RCC 7860 (cell line): Measurements from ENCODE around the gene SPHK2.
"Not testable (repeated sequence)": the region's sequence is repeated elsewhere in the genome, so short reads cannot be mapped to it uniquely, and the experiment has no call there.

ENCODE experiments used
- DNase-seq: peaks from one replicate; pipeline ENCODE4 v3.0.0-alpha.2; 2015; ENCODE audit warnings: low spot score
- FAIRE-seq: peaks from 2 replicates; lab custom pipeline; 2012; peaks lifted over from hg19 to GRCh38; lab: Jason Lieb, UNC

The SPHK2 gene

DNA sequence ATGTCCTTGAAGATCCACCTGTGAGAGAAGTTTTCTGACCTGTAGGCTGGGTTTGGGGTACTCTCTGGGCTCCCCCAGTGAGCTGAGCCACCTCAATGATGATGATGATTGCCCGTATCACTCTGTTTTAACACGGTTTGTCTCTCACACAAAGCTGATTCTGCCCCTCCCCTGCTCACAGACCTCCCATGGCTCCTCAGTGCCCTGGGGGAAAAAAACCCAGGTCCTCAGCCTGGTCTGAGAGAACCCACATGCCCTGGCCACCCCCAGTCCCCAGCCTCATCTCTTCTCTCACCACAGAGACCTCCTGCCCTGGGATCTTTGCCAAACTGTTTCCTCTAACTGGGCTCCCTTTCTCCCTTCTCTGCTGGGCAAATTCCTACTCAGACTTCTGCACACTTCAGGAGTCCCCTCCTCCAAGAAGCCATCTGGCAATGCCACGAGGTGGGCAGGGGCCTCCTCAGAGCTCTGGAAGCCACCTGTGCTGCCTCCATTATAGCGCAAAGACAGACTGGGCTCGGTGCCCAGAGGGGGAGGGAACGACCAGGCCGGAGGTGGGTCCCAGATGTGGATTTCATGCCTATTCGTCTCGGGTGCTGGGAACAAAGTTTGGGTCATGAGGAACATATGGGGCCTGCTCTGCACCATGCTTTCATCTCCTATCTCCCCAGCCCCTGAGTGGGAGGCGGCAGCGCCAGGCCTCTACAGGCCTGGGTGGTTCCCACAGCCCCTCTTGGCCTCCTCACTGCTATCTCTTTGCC, 35.2 kb downstream of the SPHK2 start:
- DNase-seq (no peak), FAIRE-seq (no peak)

DNA sequence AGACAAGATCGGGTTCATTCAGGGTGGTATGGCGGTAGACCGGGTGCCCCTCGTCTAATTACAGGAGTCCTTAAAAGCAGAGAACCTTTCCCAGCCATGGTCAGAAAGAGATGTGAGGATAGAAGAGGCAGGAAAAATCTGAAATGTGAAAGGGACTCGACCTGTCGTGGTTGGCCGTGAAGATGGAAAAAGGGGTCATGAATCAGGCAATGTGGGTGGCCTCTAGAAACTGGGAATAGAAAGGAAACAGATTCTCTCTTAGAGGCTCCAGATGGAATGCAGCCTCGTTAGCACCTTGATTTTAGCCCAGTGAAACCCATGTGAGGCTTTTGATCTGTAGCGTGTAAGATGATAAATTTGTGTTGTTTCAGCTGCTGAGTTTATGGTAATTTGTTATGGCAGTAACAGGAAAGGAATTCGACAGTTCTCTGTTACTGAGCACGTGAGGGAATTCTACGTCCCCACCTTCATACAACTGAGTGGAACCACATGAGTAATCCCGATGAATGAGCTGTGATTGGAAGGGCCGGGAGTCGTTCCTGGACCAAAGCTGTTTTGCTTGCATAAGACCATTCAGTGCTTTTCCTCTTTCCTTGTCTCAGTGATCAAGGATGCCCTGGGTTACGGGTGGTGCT, 37.7 kb downstream of the SPHK2 start:
- no peak for DNase-seq
- no peak for FAIRE-seq

DNA sequence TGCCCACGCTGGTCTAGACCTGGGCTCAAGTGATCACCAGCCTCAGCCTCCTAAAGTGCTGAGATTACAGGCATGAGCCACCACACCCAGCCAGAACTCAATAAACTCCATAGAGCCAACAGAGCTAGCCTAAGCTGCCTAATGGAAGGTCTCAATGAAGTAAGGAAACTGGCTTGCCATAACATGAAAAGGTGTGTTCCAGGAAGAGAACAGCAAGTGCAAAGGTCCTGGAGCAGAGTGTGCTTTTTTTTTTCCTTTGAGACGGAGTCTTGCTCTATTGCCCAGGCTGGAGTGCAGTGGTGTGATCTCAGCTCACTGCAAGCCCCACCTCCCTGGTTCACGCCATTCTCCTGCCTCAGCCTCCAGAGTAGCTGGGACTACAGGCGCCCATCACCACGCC, 38.5 kb downstream of the SPHK2 start:
- not testable (repeated sequence) for DNase-seq, FAIRE-seq

DNA sequence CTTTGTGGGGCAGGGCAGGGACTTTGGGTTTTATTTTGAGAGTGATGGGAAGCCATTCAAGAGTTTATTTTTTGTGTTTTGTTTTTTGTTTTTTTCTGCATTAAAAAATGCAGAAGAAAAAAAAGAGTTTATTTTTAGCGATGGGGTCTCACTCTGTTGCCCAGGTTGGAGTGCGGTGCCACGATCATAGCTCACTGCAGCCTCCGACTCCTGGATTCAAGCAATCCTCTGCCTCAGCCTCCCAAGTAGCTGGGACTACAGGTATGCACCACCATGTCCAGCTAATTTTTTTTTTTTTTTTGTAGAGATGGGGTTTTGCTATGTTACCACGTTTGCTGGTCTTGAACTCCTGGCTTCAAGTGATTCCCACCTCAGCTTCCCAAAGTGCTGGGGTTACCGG, 39.2 kb downstream of the SPHK2 start:
- DNase-seq (no peak), FAIRE-seq (no peak)

DNA sequence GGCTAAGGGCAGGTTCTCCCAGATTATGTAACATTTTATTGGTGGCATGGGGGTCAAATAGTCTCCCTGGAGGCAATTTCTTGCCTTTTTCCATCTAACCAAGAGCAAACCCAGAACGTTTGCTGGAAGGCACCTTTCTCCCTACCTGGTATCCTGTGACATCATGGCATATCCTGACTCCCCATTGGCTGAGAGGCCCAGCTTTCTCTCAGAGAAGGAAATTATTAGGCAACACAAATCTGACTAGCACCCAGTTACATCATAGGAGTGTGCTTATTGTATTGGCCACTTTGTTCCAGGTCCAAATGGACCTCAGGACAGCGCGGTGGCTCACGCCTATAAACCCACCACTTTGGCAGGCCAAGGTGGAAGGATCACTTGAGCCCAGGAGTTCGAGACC, 40.5 kb downstream of the SPHK2 start:
- no peak for DNase-seq
- no peak for FAIRE-seq

DNA sequence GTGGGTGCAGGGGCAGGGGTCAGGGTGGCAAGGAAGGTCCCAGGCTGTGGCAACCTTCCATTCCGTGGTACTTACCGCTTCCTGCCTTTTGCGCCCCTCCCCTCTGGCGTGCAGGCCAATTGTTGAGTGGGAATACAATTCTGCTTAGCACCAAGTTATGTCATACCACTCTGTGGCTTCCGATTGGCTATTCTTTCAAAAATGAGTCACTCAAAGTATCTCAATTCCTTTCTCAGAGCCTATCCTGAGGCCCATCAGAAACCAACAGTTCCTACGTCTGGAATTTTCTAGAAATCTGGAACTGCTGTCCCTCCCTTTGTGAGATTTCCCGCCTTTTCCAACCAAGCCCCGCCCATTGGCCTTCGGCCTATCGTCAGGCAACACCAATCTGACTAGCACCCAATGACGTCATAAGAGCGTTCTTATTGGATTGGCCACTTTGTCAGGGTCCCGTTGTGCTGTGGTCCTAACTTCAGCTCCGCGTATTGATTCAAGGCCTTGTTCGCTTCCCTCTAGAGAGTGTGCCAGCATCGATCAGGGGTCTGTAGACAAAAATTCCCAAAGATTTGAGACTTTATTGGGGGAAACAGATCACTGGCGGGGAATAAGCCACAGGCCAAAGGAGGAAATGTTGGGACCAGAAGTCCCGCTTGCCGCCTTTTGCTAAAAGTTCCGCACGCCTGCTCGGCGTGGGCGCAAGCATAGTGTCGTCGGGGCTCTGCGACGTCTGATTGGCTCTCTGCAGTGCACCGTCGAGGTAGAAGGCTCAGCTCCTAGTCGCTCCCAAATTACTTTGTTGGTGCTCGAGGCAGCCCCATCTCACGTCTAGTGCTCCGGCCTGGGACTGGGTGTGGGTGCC, 41.8 kb downstream of the SPHK2 start:
- peak; percentile 52 for FAIRE-seq
- peak; percentile 65 for DNase-seq

DNA sequence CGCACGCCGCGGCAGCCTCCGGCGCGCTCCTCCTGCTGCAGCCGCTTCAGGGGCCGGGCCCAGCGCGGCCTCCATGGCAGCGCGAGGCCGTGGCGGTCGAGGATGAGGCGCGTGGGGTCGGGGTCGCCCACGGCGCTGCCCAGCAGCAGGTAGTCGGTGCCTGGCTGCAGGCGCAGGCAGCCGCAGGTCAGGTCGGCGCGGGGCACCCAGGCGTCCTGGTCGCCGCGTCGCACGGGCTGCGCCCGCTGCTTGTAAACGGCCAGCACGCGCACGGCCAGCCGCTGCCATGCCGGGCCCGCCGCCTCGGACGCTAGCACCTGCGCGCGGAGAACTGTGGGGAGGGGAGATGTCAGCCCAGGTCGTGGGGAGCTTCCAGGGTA, 42.4 kb downstream of the SPHK2 start:
- no peak for FAIRE-seq

DNA sequence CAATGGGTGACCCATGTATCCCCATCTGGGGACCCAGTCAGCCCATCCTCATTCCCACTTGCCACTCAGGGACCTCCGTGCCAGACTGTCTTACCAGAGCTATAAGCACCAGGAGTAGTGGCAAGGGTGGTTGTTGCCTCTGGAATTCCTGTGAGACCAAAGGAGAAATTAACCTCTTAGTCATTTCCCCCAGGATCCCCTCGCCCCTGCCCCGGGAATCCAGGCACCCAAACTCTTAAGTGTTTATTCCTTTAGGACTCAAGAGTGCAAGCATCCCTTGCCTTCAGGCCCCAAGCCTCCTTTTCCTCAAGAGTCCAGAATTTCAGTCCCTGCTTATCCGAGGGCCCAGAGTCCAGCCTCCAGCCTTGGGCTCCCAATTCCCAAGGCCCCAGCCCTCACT, 44.4 kb downstream of the SPHK2 start:
- no peak for FAIRE-seq
- no peak for DNase-seq

More for the DNA sequence above, 42.4 kb downstream of the SPHK2 start:
- DNase-seq: no peak

DNA sequence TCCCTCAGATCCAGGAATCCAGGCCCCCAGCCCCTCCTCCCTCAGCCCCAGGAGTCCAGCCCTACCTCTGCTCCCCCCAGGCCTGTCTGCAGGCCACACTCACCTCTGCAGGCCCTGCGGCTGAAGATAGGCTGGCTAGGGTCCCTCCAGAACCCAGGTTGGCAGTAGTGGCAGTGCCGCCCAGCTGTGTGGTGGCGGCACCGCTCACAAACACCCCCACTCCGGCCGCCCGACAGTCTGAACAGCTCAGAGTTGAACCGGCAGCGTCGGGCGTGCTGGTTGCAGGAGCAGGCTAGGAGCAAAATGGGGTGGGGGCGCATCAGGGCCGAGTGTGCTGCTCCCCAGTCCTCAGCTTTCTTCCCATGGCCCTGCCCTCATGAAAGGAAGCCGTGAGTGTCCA, 45.2 kb downstream of the SPHK2 start:
- FAIRE-seq (no peak), DNase-seq (no peak)

DNA sequence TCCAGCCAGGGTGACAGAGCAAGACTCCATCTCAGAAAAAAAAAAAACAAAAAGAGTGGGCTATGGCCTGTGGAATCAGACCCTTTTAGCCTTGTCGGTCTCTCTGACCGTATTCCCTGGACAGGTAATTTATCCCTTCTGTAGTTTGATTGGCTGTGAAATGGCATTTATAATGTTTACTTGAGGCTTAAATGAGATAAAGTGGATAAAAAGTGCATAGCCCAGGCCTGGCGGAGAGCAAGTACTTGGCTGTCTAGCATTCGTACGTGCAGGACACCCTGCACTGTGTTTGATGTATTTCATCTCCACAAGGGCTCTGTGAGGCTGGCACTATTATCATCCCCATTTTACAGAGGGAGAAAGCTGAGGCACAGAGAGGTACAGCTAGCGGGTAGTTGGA, 46.5 kb downstream of the SPHK2 start:
- FAIRE-seq (no peak), DNase-seq (no peak)

DNA sequence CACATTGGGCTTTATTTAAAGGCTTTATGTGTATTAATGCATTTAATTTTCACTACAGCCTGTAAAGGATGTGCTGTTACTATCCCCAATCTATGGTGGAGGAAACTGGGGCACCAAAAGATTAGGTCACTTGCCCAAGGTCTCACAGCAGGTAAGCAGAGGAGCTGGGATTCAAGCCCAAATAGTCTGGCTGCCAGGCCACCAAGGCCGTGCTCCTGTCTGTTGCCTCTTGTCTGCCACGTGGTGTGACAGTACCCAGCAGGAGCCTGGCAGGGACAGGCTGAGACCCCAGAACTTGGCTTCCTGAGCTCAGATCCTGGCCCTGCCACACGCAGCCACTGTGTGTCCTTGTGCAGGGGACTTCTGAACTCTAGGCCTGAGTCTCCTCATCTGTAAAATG, 49.0 kb downstream of the SPHK2 start:
- DNase-seq (no peak), FAIRE-seq (no peak)

DNA sequence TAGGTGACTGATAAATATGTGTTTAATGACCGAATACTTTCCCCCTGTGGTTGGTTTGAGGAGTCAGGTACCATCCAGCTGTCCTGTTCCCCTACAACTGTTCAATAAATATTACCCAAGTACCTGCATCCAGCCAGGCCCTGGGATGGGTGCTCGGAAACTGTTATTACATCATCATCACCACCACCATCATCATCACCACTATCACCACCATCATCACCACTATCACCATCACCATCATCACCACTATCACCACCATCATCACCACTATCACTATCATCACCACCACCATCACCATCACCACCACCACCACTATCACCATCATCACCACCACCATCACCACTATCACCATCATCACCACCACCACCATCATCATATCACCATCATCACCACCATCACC, 49.5 kb downstream of the SPHK2 start:
- no peak for DNase-seq
- no peak for FAIRE-seq

DNA sequence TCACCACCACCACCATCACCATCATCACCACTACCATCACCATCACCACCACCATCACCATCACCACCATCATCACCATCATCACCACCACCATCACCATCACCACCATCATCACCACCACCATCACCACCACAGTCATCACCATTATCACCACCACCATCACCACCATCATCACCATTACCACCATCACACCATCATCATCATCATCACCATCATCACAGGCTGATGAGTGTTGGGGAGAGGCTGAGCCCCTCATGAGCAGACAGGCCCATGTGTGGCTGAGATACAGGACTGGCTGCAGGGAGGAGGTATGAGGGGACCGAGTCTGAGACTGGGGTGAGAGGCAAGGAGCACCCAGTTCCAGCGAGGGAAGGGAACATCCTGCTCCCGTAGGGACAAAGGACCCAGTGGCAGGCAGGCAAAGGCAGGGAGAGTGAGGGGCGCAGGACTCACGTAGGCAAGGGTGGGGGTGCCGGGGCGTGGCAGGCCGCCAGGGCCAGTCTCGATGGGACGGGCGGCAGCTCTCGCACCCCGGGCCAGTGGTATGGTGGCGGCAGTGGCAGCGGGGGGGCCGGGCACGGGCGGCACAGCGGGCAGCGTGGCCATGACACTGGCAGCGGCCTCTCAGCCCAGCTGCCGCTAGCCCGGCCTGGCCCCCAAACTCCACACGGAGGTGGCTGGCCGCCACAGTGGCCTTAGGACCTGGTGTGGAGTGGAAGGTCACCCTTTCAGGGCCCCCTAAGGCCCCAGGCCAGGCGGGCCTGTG, 50.8 kb downstream of the SPHK2 start:
- FAIRE-seq (no peak), DNase-seq (no peak)

DNA sequence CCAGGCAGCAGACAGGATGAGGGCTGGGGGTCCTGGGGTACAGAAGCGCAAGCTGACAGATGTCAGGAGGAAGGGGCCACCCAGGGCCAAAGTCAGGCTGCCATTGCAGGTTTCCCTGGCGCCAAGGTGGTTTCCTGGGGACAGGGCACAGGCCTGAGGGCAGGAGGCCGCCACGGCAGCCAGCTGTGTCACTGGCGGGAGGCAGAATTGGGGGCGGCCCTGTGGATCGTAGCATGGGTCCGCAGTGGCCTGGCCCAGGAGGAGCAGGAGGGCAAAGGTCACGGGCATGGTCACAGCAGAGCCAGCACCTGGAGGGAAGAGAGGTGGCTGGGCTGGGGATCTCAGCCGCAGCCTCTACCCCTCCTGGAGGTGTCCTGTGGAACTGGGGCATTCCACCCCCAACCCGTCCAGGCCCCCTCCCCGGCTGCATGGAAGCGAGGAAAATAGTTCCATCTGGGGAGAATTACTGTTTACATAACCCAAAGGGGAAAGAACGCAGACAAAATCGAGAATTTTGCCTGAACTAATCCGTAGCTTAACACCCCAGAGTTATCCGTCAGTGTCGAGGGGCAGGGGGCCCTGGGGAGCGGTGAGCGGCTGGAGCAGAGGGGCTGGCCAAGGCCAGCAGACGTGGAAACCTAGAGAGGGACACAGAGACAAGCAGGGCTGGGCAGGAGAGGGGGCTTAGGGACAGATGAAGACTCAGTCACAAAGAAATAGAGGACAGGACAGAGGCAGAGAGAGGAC, 51.6 kb downstream of the SPHK2 start:
- FAIRE-seq: no peak
- no peak for DNase-seq

DNA sequence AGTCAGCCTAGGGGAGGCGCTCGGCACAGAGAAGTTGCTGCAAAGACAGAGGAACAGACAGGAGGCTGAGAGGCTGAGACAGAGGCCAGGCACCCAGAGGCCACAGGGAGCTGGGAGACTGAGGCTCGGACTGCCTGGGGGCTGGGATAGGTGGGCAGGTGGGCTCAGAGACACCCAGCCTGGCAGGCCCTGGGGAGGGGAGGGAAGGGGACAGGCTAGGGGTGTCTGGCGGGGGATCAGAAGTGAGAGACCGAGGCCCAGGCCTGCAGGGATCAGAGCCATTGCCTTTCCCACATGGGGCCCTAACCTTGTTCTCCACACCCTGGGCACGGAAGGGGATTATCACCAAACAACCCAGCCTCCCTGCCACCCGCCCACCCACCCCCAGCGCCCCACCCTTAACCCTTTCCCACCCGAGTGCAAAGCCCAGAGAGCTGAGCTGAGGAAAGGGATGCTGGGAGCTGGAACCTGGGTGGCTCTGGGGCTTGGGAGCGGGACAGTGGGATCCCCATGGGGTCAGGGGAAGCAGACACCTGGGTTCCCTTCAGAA, 52.2 kb downstream of the SPHK2 start:
- FAIRE-seq: no peak
- no peak for DNase-seq

DNA sequence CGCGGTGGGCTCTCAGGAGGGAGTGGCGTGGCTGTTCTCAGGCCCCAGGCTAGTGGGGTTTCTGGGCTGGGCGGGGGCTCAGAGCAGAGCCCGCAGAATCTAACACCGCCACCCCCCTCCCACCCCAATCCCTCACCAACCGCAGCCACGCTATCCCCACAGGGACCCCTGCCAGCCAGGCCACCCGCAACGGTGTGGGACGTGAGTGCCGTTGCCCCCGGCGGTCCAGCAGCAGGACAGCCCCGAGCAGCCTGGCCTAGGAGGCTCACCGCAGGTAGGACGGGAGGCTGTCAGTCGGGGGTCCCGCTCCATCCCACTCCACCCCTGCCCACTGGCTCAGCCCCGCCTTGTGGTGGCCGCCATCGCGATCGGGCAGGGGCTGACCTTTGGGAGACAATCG, 53.7 kb downstream of the SPHK2 start, which contains the start of gene NTN5:
Gene NTN5, minus strand, starts transcription at position 24 of the 400 bp plus-strand sequence. CDS start 2,031 bp downstream, outside the sequence.
- no peak for FAIRE-seq
- DNase-seq: no peak

DNA sequence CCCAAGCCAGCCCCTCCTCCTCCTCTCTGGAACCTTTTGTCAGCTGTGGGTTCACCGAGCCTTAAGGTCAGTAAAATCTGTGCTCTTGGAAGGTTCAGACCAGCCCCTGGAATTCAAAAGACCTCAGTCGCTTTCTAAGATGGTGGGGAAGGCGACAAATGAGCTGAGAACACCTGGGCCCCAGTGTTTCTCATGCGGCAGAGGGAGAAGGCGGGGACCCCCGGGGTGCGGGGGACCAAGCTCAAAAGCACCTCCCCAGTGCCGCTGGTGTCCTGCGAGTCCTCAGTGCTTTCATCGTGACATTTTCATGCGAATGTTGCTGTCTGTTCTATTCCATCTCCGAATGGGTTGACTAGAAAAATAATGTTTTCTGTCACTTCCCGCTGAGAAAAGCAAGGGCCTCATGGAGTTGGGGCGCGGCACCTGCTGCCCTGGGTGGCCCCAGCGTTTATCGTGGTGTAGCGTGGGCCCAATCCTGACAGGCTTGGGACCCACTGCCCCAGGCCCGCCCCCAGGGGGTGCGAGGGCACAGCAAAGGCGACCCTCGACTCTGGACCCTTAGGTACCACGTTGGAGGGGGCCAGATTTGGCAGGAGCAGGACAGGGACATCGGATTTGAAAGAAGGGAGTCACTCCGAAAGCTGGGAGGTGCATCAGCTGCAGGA, 54.3 kb downstream of the SPHK2 start:
- DNase-seq: no peak
- no peak for FAIRE-seq

DNA sequence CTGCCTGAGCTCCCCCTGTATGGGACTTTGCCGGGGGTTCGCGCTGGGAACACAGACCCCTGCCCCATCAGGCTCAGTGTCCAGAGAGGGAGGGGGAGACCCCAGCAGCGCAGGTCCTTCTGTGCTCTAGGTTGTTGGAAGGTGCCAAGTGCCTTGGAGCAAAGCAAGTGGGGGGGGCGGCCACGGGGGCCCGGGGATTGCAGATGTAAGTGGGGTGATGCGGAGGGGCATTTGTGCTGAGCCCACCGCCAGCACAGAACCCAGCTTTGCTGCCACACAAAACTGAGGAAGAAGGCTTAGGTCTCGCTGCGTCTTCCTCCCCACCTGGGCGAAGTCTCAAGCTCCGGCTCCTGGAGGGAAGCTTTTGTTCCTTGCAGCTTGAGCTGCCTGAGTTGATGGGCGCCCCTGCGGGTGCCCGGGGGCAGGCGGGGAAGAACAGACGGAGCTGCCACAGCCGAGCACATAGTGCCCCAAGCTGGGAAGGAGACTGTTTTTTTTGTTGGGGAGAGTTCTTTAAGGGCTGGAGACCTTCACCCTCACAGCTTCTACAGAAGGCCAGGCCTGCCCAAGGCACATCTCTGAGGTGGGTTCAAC, 55.0 kb downstream of the SPHK2 start:
- FAIRE-seq (no peak), DNase-seq (no peak)
